NCI-H82 (cell line): ENCODE measurements around the gene OXER1.

ENCODE experiments used
- DNase-seq: peaks from one replicate; lab custom pipeline; 2025; lab: John Stamatoyannopoulos, UW

The OXER1 gene

GRCh38 chr2:42770288-42771131 lies 6.6 kb upstream of the OXER1 start:
- DNase-seq: peak; percentile 83

- DNase-seq: no peak
Measured at GRCh38 chr2:42769583-42770287, 5.8 kb upstream of the OXER1 start.

DNA sequence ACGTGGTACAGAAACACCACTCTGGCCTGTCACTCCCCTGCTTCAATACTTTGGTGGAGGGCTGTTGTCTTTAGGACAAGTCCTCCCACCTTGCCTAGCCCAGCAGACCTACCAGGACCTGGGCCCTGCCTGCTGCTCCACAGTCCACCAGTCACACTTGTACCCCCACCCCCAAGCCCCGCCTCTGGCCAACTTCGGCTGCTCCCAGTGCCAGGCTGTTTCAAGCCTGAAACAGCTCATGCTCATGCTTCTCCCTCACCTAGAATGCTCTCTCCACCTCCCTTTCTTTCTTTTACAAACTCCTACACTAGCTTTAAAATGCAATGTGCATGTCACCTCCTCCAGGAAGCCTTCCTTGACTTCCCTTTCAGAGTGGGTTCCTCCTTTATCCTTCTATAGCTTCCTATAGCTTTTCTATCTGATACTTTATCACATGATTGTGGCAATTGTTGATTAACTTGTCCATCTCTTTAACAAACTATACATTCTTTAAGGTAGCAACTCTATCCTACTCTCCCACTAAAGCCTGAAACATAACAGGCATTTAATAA lies 4.8 kb upstream of the OXER1 start:
- no peak for DNase-seq

- DNase-seq: no peak
Measured at GRCh38 chr2:42767899-42768705, 4.2 kb upstream of the OXER1 start.

- DNase-seq: no peak
Measured at GRCh38 chr2:42767080-42767898, 3.4 kb upstream of the OXER1 start.

DNA sequence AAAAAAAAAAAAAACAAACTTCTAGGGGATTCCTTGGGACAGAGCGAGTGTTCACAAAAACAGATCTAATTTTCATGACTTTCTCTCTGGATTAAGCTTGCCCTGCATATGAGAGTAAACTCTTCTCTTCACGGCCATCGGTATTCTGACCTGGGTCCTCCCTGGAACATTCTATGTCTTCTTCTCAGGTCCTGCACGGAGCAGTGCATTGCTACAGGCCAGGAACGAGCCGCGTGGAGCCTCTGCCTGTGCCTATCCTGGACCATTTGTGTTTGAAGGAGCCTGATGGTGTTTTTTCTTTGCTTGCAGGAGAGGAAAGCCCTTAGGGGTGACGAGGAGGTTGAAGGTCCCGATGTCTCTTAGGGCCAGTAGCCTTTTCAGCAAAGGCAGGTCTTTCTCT lies 1.8 kb upstream of the OXER1 start:
- no peak for DNase-seq

DNA sequence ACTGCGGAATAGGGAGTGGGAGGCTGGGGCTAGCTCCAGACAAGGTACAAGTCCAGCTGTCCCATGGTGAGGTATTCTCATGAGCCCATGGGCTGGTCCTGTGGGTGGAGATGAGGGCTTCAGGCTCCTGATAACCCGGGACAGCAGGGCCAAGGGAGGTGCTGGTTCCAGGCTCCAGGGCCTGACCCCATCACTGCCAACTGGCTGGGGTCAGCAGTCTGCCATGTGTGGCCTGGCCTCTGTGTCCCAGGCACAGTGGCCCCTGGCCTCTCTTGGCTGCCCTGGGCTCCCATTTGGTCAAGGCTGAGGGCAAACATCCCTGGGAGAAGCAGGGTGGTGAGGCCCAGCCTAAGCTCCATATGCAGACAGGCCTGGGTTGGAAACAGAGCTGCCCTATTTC lies 966 bp upstream of the OXER1 start:
- no peak for DNase-seq

DNA sequence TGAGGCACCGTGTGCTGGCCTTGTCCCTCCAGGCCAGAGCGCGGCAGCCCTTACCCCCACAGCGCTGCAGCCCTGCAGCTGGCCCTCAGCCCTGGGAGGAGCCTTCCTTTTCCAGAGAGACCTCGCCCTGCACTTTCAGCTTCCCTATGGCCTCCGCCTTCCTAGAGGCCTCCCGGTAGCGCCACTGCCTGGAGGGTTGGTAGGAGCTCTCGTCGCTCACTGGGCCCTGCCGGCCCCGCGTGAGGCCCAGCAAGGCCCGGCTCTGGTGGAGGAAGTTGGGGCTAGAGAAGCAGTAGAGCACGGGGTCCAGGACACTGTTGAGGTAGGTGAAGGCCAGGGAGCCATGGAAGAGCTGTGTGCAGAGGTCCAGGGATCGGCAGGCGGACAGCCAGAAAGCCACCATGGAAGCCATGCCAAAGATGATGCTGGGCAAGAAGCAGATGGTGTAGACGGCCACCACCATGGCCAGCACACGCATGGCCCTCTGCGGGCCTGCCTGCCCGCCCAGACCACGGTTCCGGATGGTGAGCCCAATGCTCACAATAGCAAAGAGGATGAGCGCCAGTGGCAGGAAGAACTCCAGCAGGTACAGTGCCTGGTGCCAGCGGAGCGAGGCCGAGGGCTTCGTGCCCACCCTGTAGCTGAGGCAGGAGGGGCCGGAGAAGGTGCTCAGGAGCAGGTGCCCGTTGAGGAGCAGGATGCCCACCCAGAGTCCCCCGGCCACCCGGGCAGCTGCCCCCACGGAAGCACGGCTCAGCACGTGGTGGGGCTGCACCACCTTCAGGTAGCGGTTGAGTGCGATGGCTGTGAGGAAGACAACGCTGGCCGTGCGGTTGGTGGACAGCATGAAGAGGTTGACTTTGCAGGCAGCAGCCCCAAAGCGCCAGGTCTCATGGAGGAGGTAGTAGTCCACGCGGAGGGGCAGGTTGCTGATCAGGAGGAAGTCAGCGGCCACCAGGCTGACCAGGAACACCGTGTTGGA lies 821 bp downstream of the OXER1 start:
- no peak for DNase-seq

- no peak for DNase-seq
Measured at GRCh38 chr2:42762155-42762554, 1.8 kb downstream of the OXER1 start.

DNA sequence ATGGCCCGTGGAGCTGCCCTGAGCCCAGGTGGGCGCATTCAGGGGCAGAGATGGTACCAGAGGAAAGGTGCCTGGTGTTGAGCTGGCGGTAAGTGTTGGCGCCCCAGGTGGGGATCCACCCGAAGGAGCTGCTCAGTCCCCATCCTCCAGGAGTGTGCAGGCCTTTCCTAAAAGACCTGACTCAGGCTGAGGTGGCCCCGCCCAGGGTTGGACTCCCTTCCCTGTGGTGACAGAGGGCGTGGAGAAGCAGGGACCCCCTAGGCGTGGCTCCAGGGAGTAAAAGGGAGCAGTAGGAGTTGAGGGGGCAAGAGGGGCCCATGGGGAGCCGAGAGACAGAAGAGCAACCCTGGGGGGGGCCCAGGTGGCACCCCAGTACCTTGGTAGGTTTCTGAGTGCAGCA lies 2.4 kb downstream of the OXER1 start:
- no peak for DNase-seq

DNA sequence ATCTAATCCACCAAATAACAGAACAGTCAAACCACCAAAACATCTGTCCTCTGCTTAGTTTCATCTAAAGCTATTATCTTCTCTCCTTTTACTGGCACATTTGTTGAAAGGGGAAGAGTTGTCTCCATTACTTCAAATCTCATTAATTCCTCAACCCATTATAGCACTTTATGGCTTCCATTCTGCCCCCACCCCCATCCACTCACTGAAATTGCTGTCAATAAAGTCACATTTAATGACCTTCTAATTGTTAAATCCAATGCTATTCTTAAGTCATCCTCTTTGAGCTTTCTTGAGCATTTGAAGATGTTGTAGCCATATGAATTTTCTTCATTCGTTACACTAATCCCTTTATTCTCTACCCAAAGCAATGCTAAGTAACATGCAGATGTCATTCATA lies 5.2 kb downstream of the OXER1 start:
- peak; percentile 89 for DNase-seq

DNA sequence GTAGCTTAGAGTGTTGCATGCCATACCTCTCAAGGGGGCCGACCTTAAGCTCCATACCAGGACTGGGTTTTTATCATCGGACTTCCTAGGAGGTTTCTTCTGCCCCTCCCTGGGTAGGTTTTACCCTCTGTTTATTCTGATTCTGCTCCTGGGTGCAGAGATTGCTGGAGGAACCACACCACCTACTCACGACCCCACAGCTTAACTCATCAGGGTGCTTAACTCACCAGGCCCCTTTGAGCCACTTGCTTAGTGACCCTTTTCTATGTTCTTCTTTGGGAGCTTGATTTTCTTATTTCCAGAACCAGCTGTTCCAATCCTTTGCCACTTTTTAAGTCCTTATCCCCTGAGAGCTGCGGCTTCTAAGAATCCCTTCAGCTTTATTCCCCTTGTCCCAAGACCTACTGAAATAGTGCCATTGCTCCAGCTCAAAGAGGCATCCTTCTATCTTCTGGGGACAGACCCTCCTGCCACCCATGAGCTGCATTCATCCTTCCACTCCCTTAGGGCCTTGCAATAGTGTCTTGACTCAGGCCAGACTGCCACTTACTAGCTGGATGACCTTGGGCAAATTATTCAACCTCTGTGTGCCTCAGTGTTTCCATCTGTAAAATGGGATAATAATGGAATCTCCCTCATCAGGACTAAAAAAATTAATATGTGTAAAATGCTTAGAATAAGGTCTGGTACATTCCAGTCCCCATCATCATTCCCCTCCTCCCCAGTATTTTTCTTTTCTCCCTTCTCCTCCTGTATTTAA lies 5.8 kb downstream of the OXER1 start:
- DNase-seq: peak; percentile 15

- no peak for DNase-seq
Measured at GRCh38 chr2:42756966-42757513, 6.9 kb downstream of the OXER1 start.

GRCh38 chr2:42756150-42756775 lies 7.7 kb downstream of the OXER1 start:
- no peak for DNase-seq

DNA sequence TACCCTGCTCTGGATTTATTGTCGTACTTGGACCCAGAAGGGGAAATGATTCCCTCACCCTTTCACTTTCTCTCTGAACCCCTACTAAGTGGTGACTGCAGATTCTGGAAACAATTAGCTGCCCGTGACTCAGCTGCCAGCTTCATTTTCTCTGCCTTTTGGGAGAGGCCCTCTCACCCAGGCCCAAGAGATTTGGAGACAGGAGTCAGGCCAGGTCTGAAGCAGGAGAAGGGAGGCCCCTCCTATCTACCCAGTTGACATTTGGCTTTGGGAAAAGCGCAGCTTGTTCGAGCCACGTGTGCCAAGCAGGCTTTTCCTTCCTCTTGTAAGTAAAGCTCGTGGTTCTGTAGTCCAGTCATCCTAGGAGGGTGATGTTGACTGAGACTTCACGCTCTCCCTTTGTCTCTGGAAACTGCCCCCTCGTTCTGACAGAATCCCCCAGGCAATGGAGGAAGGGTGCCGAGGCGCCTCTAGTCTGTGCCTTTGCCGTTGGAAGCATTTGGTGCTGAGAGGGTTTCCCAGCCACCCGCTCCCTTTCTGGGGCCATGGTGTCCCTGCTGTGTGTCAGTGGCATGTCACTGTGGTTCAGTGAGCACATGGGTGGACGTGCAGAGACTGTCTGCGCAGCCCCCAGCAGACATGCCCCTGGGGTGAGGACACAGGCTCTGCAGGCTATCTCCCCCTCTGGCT lies 8.6 kb downstream of the OXER1 start:
- DNase-seq: no peak

- DNase-seq: no peak
Measured at GRCh38 chr2:42754776-42755140, 9.2 kb downstream of the OXER1 start.

GRCh38 chr2:42754021-42754775 lies 9.7 kb downstream of the OXER1 start:
- DNase-seq: no peak
